HG02623 (cell line): ENCODE data around the gene EP300.

Experiments used
- ATAC-seq: cut with Tn5 transposase; IDR thresholded peaks from one replicate; pipeline ENCODE4 v1.9.1; 2021; ENCODE audit warnings: moderate library complexity; ENCODE audit not compliant: unreplicated experiment

EP300 gene

DNA sequence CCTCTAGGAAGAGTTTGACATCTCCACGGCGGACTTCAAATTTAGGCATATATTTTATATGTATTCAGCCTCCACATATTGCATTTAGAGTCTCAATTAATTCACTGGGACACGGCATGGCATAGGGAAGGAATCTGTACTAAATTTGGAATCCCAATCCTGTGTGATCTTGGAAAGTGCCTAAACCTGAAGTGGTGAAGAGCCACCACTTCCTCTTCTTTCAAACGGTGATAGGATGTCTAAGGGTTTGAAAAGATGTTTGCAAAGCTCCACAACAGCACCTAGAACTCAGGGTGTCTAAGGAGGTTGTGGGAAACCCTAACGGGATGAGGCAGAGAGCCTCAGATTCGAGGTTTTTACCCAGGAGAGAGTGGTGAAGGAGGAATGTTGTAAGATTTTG, 111.7 kb downstream of the EP300 start:
- ATAC-seq = no peak

DNA sequence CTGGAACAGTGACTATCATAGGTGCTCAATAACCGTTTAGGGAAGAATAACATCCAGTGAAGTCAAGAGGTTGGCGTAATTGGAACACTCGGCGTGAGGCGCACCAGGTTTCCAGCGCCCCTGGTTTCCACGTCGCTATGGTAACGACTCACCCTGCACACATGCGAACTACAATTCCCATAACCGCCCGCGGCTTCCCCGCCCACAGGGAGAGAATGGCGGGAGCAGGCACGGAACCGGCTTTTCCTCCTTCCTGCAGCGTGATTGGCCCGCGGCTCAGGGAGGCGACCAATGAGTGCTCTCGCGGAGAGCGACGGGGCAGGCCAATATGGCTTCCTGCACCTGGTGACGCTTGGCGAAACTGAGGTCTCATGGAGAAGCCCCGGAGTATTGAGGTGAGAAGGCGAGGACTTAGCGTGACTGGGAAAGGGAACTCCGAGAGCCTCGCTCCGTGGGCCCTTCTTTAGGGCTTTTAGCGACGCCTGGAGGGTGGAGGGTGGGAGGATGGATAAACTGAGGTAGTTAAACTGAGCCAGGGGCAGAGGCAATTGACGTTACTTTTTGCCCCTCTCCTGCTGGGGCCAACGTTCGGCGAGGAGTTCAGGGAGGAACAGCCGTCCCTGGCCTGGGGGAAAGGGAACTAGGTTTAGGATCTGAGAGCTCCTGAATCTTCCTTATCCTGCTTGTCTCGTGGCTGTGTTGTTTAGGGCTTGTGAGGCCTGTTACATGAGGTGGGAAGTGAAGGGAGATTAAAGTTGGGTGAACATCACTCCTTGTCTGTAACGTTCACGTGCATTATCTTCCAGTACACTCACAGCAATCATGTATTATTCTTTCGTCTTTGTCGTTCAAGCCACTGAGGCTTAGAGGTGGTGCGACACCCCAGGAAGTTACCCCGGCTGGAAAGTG, 112.9 kb downstream of the EP300 start, which contains the start of gene L3MBTL2:
L3MBTL2 (plus strand) TSS at position 321 of the 909 bp plus-strand sequence; CDS start at position 372, 51 bp downstream.
- ATAC-seq = peak; percentile 94

DNA sequence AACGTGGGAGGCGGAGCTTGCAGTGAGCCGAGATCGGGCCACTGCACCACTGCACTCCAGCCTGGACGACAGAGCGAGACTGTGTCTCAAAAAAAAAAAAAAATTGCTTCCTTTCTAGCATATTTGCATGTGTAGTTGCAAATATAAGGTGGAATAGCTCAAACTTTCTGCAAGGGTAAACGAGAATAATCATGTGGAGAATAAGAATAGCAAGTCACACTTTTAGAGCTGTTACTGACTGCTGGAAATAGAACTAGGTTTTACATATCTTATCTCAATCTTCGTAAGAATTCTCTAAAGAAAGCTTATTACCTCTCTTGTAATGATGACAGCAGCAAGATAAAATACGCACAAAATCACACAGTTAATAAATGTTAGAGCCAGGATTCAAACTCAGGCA, 114.3 kb downstream of the EP300 start:
- ATAC-seq = no peak

DNA sequence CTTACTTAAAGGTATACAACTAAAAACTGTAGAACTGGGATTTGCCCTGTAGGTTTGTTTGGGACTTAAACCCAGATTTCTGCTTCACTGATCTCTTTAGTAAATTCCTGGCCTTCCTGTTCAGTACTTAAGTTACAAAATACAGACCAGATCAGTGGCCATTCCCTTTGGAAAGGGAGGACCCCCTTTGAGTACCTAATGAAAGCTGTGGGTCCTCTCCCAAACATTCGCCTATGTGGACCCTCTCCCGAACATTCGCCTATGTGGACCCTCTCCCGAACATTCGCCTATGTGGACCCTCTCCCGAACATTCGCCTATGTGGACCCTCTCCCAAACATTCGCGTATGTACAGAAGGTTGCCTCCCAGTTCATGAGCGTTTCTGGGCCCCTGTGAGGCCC, 123.0 kb downstream of the EP300 start:
- no peak for ATAC-seq

GRCh38 chr22:41215926-41216325, 123.5 kb downstream of the EP300 start:
- no peak for ATAC-seq

DNA sequence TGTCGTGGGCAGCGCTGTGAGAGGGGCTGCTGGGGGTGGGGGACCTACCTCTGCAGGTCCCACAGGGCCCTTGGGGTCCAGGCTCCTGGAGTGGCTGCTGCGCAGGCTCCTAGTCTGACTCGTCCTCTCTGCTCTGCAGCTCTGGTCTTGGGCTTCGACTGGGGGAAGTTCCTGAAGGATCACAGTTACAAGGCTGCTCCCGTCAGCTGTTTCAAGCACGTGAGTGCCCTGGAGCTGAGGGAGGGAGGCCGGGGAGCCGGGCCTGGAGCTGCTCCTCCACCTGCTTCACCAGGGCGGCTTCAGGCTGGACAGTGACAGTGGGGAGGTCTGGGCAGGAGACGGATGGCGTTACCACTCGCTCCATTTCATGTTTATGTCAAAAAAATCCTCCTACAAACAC, 124.6 kb downstream of the EP300 start:
- no peak for ATAC-seq

- no peak for ATAC-seq
These were observed 125.3 kb downstream of the EP300 start for GRCh38 chr22:41217553-41218157.

DNA sequence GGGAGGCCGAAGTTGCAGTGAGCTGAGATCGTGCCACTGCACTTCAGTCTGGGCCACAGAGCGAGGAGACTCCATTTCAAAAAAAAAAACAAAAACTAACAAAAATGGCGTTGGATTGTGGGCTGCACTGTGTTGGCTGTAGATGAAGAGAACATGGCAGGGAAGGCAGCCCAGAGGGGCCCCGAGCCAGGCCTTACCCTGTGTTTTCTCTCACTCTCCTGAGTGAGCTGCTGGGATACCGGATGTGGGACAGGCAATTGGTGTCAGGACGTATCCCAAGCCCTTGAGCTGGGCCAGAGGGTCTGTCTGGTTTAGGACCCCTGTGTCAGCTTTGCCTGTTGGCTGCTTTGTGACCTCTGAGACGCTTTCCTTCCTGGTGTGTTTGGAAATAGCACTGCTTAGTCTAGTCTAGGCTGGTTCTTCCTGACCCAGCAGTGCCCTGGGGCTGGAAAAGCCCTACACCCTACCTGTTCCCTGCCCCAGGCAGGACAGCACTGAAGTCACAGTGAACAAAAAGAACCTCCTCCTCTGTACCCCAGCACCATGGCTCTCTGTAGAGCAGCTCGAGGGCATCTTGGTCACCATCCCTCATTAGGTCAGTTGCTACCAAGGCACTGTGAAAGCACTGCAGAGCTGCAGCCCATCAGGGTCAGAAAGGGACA, 130.6 kb downstream of the EP300 start:
- ATAC-seq = no peak

DNA sequence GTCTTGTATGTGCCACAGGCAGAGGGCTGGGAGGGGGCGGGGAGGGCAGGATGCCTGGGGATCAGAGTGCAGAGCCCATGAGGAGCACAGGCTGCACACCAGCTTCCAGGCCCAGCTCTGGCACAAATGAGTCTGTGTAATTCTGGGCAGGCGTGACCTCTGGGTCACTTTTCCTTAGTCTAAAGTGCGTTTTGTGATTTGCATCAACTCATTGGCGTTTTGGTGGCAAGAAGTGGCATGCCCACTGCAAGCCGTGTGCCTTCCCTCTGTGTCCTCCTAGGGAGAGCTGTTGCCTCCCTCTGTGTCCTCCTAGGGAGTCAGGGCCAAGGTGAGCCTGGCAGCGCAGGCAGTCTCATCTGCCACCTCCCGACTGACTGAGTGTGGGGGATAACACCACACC, 131.1 kb downstream of the EP300 start:
- ATAC-seq = no peak

DNA sequence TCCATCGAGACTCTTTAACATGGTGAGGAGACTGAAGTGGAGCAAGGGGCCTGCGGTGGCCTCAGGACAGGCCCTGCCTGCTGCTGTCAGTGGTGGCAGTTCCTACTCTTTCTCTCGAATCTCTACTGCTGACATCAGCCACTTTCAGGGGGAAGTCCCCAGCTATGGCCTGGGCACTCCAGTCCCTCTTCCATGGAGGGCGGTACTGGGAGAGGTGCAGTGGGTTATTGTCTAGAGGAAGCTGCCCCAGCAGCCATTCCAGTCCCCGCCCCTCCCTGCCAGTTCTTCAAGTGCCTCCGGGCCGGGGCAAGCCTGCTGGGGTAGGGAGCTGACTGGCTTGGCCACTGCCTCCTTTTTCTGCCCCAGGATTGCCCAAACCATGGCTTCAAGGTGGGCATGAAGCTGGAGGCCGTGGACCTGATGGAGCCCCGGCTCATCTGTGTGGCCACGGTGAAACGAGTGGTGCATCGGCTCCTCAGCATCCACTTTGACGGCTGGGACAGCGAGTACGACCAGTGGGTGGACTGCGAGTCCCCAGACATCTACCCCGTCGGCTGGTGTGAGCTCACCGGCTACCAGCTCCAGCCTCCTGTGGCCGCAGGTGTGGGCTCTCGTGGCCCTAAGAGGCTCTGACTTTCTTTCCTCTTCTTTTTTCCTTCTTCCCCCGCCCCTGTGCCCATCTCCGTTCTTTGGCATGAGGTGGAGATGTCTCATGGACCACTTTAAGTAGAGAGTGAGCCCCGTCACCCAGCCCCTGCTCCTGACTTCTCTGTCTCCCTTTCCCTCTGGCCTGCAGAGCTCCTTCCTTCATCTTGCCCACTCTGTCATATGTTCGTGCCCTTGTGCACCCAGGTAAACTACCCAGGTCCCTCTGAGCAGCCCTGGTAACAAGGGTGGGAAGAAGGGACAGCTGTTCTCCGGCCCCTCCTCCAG, 134.6 kb downstream of the EP300 start:
- ATAC-seq = no peak

DNA sequence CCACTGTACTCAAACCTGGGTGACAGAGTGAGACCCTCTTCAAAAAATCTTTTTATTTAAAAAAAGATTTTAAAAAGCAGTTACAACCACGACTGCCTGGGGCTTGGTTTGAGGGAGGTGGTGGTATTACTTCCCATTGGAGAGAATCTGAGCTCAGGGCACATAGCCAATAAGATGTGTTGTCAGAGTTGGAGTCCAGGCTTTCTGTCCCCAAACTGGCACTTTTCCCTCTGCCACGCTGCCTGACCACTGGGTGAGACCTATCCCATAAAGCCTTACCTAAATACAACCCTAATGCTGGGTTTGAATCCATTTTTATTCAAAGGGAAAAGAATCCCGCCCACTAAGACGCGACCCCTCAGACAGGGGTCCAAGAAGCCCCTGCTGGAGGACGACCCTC, 136.8 kb downstream of the EP300 start:
- ATAC-seq = no peak
